NCI-H146 (cell line): Measurements from ENCODE around the gene CFAP299.
"Not testable (repeated sequence)": the region's sequence is repeated elsewhere in the genome, so short reads cannot be mapped to it uniquely, and the experiment has no call there.

ENCODE experiments used
- DNase-seq: peaks from one replicate; lab custom pipeline; 2025; lab: John Stamatoyannopoulos, UW

Gene CFAP299

DNA sequence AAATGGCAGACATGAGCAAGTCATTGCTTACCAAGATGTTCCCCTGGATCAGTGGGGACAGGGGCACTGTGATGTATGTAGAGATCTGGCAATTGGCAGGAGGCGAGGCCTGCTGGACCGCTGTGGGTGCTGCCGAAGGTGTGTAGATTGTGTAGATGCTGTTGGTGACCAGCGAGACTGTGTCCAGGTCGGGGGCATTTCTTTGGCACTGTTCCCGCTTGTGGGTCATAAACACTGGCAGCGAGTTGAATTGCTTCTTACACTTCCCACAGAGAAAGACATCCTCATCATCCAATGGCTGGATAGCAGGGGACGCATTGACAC is 52.7 kb downstream of the CFAP299 start:
- no peak for DNase-seq

DNA sequence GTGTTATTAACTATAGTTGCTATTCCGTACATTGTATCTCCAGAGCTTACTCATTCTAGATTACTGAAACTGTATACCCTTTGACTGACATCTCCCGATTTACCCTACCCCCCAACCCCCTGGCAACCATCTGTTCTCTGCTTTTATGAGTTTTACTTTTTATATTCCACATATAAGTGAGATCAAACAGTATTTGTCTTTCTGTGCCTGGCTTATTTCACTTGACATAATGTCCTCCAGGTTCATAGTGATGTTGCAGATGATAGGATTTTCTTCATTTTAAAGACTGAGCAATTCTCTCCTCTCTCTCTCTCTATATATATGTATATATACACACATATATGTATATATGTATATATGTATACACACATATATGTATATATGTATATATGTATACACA is 54.6 kb downstream of the CFAP299 start:
- no peak for DNase-seq

DNA sequence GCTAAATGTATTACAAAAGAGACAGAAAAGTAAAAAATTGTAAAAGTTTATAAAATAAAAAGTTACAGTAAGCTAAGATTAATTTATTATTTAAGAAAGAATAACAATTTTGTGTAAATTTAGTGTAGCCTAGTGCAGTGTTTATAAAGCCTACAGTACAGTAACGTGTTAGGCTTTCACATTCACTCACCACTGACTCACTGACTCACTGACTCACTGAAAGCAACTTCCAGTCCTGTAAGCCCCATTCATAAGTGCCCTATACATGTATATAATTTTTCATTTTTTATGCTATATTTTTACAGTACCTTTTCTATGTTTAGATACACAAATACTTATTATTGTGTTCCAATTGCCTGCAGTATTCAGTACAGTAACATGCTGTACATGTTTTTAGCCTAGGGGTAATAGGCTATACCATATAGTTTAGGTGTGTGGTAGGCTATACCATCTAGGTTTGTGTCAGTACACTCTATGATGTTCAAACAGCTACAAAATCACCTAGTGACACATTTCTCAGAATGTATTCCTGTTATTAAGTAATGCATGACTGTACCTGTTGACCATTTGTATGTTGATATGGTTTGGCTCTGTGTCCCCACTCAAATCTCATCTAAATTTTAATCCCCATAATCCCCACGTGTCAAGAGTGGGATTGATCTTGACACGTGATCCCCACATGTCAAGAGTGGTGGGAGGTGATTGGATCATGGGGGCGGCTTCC is 57.9 kb downstream of the CFAP299 start:
- no peak for DNase-seq

DNA sequence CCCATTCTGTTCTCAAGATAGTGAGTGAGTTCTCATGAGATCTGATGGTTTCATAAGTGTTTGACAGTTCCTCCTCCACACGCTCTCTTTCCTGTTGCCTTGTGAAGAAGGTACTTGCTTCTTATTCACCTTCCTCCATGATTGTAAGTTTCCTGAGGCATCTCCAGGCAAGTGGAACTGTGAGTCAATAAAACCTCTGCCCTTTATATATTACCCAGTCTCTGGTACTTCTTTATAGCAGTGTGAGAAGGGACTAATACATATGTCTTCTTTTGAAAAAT is 58.4 kb downstream of the CFAP299 start:
- DNase-seq, result no peak

DNA sequence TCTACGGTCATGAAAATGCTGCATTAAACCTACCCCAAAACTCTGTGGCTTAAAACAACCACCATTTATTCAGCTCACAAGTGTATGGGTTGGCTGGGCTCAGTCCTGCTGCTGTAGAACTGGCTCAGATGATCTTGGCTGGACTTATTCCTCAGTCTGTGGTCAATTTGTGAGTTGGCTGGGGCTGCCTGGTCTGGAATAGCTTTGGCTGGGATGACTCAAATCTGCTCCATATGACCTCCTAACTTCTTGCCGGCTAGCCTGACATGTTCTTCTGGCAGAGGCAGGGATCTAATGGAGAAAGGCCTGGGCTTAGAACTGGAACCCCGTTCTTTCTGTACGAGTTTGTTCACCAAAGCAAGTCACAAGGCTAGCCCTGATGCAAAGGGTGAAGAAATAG is 71.7 kb downstream of the CFAP299 start:
- DNase-seq, result no peak

DNA sequence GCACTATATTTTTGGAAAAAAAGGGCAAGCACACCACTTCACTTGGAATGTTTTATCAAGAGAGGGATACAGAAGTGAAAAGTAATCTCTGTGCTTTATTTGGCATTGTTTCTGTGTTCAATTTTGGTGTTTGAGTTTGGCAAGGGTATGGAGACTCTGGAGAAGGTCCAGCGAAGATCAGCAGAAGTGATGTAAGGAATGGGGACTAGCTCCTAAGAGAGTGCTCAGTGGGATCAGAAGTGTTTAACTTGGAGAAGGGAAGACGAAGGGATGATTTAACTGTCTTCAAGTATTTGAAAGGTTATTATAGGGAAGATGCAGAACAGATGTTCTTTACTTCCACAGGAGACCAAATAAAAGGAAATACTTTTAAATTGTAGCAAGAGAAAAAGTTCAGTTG is 74.3 kb downstream of the CFAP299 start:
- no peak for DNase-seq

DNA sequence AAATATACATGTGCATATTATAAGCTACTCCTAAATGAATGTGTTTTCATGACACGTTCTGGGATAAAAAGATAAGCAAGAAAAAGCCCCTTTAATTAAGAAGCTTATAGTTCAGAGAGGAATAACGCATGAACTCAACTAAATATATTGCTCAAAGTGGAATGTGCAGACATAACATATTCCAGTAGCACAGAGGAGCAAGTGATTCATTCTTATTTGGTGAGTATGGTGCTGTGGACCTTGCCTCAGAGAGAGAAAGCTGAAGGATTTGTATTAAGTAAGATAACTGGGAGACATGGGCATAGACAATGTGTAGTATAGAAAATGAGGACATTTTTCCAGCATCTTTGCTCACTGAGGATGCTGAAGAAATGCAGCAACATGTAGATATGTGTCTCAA is 76.8 kb downstream of the CFAP299 start:
- no peak for DNase-seq

DNA sequence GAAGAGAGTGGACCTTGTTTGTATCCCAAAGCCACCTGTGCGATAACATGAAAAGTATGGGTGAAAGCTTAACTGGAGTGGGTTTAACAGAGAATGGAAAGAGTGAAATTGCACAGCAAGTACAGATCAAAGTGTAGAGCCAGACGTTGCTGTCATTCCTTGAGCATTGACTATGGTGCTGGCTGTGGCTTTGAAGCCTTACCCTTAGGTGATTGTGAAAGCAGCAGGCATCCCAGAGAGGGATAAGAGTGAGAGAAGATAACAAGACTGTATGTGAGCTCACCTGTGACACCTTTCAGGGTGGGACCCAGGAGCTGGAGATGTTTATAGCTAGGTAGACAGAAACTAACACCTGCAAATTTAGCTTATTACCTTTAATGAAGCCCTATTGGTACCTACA is 77.6 kb downstream of the CFAP299 start:
- DNase-seq, result no peak

DNA sequence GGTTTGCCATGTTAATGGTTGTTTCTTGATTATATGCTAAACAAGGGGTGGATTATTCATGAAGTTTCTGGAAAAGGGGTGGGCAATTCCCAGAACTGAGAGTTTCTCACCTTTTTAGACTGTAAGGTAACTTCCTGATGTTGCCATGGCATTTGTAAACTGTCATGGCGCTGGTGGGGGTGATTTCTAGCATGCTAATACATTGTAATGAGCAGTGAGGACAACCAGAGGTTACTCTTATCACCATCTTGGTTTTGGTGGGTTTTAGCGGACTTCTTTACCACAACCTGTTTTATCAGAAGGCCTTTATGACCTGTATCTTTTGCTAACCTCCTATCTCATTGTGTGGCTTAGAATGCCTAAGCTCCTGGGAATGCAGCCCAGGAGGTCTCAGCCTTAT is 81.5 kb downstream of the CFAP299 start:
- no peak for DNase-seq

DNA sequence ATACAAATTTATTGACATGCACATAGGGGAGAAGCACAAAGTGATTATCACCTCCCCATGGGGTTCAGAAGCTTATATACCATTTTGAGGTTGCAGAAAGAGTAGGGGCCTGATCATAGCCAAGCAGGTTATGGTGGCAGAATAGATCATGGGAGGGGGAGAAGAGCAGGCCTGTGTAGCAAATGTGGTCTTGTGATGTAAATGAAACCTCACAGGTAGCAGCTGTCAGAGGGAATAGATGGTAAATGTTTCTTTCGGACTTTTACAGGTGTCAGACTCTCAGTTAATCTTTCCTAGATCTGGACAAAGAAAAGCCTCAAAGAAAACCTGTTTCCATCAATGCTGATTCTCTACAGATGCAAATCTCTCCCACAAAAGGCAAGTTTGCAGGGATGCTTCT is 84.4 kb downstream of the CFAP299 start:
- DNase-seq, result no peak

DNA sequence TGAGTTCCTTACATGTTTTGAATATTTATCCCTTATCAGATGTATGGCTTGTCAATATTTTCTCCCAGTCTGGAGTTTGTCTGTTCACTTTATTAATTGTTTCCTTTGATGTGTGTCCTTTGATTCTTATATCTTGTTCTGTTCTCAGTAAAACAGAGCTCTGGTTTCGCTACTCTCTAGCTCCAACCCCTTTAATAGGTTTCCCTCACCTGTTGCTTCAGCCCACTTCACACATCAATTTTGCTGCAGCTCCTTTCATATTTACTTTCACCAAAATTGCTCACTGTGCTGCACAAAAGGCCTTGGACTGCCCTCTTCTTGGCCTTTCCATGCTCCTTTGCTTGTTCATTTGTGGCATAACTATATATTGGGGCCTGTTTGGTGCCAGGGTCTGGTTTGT is 85.1 kb downstream of the CFAP299 start:
- peak; percentile 38 for DNase-seq

DNA sequence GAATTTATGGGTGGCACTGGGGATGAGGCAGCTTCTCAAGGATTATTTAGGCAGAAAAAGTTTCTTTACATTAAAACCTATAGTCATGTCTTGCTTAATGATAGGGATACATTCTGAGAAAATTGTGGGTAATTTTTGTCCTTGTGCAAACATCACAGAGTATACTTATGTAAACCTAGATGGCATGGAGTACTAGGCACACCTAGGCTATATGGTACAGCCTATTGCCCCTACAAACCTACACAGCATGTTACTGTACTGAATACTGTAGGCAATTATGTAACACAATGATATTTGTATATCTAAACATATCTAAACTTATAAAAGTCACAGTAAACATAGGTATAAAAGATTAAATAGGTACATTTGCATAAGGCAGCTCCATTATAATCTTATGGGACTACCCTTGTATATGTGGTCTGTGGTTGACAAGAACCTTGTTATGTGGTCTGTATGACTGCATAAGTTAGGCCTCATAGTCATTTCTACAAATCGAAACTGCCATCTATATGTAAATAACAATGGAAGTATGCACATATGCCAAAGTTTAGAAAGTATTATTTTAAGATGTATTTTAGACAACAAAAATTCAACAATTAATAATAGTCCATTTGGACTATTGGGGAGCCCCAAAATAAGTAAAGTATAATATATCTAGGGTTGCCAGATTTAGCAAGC is 87.3 kb downstream of the CFAP299 start:
- peak; percentile 12 for DNase-seq

DNA sequence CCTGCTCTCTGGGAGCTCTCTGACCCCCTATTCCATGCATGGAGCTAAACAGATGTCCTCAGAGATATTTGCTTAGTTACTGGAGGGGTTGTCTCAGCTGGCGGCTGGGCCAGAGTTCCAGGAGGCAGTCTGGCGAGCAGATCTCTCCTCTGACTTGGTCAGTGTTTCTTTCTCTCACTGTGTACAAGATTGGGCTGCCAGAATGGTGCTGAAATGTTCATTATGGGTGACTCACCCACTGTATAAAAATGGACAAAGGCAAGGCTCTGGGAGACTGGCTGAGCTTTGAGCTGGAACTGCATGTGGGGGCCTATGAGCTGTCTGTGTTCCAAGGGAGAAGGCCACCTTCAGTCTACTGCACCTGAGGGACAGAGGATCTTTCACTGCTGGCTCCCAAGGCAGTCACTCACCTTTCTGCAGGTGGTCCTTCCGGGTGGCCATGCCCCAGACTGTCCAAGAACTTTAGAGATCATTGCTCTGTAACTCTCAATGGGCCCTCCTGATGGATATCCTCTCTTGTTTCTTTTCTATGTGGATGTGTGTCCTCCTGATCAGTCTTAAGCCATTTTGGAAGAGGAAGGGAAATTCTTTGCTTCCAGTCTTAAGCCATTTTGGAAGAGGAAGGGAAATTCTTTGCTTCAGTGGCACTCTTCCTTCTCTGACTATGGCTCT is 88.2 kb downstream of the CFAP299 start:
- DNase-seq, result no peak

DNA sequence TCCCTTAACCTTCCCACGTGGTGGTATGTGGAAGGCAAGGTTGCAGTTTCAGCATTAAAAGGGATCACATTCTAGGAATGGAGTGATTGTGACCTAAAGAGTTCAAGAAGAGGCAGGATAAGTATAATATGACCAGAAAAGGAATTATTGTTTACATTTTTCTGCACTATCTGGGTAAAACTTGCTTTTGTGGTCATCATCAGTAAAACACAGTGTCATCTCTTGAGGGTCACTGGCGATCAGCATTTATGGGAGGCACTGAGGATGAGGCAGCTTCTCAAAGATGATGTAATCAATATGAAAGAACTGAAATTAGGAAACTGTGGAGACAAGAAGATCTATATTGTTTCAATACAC is 88.7 kb downstream of the CFAP299 start:
- no peak for DNase-seq

DNA sequence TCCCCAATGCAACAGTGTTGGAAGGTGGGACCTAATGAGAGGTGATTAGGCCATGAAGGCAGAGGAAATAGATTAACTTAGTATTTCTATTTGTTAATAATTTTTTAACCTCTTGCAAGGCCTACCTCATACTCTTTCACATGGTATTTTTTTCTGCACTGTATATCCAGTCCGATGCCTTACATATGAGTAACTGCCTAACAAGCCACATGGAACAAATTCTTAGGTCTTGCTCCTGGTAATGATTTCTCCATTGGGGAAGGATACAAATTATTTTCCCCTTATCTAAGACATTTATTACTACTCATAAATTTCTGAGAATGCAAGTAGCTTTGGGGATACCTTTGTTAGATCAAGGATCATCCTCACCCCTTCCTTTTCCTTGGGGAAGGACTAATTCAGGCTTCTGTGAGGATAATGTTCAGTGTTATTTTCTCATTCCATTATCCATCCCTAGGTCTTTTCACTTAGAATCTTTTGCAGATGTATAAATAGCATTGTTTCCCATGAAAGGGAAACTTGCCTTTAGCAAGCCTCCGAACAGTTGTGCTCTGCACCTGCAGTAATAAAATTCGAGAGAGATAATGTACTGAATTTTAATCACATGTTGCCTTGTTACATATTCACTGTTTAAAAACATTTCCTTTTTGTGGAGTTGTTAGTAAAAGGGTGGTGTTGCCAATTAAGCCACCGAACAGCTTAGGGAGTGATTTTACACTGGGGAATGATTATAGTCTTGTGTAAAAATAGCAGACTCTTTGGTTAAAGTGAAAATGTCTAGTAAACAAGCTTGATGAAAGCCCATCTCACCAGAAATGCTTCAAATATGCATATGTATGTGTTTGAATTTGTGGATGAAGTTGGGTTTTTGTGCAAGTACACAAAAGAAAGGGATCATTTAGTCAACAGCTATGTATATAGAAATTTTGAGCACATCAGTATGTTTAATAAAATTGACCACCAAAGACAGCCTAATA is 89.9 kb downstream of the CFAP299 start:
- DNase-seq, result no peak

DNA sequence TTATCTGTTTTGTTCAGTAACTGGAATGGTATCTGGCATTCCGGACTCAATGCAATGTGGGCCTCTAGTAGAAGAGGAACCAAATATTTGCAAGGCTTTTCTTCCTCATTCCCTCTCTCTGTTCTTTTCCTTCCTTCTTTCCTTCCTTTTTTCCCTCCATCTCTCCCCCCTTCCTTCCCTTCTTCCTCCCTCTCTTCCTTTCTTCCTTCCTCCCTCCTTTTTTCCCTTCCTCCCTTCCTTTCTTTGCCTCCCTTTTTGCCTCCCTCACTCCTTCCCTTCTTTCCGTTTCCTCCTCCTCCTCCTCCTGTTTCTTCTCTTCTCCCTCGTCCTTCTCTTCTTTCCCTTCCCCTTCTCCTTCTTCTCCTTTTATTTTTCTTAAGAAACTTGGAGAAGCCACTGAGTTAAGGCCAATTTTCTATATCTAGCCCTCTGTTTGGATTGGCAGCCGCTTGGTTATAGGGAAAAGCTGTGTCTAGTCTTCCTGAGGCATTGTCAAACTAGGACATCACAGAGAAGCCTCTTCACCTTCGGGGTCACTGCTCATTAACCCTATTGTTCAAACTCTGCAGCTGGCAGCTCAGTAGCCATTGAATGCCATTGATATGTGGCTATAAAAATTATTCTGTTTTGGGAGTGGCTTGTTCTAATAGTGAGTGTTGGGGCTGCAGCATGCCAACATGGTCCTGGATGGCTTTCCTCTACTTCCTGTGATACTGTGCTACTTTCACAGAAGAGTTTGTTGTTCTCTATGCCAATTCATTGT is 95.9 kb downstream of the CFAP299 start:
- DNase-seq, result peak; percentile 68

DNA sequence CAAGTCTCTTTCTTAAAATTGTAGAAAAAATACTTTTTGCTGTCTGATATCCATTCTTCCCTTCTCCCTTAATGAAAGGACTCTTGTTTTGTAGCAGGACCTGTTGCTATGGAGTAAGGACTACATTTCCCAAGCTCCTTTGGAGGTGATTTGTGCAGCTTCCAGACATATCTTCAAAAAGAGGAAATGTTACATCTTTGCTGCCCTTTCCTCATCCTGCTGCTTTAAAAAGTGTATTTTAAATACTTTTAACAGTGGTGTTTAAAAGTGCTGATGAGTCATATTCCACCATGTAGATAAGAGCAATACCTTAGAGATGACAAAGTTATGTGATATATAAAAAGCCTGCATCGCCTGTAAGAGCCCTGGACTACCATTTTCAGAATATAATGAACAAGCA is 98.7 kb downstream of the CFAP299 start:
- DNase-seq, result no peak

DNA sequence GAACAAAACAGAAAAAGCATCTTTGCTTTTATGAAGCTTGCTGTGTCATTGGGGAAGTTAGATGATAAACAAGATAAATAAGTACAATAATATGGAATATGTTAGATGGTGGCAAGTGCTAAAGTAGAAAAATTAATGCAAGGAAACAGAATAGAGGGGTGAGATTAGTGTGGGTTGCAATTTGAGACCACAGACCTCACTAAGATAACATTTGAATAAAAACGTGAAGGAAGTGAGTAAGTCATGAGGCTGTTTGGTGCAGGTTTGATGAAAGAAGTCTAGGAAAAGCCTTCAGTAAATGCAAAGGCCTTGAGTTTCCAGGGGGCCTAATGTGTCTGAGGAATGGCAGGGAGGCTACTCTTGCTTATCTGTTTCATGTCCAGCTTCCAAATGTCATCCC is 102.5 kb downstream of the CFAP299 start:
- no peak for DNase-seq

DNA sequence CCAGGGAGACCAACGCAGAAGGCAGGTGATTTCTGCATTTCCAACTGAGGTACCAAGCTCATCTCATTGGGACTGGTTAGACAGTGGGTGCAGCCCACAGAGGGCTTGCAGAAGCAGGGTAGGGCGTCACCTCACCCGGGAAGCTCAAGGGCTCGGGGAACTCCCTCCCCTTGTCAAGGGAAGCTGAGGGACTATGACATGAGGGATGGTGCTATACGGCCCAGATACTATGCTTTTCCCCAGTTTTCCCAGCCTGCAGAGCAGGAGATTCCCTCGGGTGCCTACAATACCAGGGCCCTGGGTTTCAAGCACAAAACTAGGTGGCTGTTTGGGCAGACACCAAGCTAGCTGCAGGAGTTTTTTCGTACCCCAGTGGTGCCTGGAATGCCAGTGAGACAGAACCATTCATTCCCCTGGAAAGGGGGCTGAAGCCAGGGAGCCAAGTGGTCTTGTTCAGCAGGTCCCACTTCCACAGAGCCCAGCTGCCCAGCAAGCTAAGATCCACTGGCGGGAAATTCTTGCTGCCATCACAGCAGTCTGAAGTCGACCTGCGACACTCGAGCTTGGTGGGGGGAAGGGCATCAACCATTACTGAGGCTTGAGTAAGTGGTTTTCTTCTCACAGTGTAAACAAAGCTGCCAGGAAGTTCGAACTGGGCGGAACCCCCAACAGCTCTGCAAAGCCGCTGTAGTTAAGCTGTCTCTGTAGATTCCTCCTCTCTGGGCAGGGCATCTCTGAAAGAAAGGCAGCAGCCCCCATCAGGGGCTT is 103.9 kb downstream of the CFAP299 start:
- not testable (repeated sequence) for DNase-seq

DNA sequence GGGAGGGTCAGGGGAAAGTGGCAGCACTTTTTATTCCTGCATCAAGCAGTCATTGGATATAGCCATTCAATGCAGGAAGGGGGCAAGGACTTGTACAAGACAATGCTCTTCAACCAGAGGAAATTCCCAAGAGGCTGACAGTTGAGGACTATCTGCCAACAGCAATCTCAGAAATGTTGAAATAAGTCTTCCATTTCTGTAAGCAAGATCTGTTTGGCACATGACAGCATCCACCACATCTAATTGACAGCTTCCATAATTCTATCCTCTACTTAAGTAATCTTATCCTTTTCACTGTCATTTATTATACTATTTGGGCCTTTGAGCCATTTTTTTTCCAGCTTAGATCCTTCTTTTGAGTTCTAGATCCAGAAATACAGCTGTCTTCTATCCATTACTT is 110.7 kb downstream of the CFAP299 start:
- no peak for DNase-seq

DNA sequence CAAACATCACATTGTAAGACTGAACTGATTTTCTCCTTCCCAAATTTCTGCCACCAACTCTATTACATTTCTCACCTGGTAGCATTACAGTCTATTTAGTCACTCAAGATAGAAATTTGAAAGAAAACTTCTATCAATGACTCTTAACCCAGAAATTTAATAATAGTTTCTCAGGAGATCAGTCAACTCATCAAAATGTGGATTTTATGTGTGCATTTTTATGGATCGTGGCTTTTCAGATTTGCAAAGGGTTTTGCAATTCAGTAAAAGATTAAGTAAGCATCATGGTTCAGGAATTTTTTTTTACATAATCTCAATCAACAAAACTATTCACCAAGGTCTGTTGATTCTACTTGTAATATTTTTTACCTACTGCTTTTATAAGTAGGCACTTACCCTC is 111.1 kb downstream of the CFAP299 start:
- DNase-seq, result no peak
